Fibroblast of skin of left quadriceps (primary cell): ENCODE measurements around the gene TMEM54.

Experiments used
- DNase-seq, 2 experiments: peaks; one replicate each; pipeline ENCODE4 v3.0.0-alpha.2; 2013; ENCODE audit warnings: low read depth in 2 of 2

TMEM54 gene

GRCh38 chr1:32864375-32865019, 36.7 kb downstream of the TMEM54 start:
- DNase-seq = no peak

DNA sequence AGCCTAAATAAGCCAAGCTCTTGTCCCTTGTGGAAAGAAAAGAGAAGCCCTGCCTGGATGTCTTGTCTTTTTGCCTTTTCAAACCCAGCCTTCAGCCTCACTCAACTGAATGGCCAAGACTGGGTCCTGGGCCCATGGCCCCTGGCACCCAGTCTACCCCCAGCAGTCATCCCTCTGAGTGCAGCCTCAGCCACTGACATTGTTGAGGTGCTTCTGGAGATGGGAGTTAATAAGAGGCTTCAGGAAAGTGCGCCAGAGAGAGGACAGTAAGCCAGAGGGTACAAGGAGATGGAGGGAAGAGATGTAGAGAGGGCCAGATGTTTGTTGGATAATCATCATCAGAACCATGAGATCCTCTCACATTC, 37.3 kb downstream of the TMEM54 start:
- DNase-seq = no peak

DNA sequence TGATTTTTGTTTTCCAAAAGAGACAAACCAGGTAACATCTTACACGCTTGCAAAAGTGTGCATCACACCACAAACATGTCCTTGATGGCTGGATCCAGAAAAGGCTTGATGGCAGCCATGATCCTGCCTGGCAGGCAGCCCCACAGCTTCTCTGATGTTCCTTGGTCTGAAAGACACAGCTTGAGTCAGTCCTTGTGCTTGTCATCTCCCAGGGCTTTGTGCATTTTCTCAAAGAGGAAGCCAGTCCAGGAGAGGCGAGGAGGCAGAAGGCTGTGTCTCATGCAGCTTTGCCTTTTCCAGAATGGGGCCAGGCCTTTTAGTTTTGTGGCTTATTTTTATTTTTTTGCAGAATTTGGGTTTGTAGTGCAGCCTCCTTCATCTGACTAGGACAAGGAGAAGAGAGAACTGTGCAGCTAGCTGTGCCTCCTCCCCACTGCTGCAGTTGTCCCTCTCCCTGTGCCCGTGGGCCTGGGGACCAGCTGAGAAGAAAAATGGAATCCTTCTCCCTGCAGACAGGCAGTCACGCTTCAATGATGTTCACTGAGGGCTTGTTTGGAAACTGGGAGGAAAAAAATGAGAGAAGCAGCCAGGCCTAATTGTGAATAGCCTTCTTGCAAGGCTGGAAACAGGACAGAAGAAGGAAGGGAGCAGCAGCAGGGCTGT, 37.8 kb downstream of the TMEM54 start:
- DNase-seq = no peak

- DNase-seq = no peak
Measured at GRCh38 chr1:32861904-32862695, 39.1 kb downstream of the TMEM54 start.

- no peak for DNase-seq
Measured at GRCh38 chr1:32860566-32860965, 40.6 kb downstream of the TMEM54 start.

DNA sequence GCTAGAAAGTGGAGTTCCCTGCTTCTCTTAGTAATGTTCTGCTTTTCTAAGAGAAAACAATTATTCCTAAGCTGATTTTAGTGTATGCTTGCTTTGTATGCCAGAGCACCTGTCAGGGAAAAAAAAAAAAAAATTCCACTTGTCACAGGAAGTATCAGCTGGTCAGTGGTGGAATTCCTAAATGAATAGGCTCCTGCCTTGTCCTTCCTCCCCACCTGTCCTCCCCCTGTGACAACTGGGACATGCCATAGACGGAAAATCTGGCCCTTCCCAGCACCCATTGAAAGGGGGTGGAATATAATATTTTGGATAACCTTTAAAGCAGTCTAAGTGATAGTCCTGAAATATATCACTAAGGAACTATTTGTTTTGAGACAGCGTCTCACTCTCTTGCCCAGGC, 41.3 kb downstream of the TMEM54 start:
- no peak for DNase-seq

GRCh38 chr1:32858791-32859190, 42.4 kb downstream of the TMEM54 start:
- DNase-seq = no peak

DNA sequence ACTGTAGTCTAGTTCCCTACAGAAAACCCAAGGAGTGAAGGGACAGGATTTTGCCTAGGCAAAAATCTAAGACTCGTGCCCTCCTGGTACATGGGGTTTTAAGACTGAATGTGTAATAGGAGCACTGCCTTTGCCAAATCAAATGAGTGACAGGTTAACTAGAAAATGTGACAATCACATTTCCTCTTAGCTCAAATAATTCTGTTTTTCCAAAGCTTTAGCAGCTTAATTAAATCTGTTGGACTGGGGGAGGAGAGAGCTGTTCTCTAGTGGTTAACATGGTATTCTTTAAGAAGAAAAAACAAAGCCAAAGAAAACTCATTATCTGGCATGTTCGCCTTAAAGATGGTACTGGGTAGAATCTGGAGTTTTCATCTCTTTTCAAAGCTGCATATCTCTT, 43.1 kb downstream of the TMEM54 start:
- DNase-seq = no peak

DNA sequence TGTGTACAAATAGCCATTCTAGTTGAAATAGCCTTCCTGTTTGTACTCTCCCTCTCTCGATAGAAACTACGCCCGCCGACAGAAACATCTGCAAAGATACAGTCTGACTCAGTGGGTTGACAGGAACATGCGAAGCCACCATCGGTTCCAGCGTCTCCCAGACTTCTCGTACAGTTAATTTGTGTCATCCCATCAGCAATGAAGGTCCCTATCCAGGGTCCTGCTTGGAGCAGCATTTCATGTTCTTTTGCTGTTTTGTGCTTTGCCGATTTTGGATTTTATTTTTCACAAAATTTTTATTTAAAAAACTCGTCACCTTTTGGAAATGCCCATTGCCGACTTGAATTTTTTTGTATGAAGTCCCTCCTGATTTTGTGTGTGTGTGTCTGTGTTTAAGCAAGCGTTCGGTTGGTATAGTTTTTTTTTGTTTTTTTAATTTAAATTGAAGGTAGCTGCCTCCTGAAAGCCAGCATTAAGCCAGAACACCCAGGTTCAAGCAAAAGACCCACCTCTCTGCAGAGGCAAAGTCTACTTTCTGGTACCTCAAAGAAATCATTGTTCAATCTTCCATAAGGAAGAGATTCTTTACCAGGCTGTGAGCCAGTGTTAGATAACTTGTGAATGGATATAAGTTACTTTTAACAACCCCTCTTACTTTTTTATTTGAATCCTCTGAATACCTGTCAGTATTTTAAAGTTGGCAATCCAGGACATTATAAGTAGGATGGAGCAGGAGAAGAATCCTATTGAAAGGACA, 45.1 kb downstream of the TMEM54 start:
- DNase-seq = no peak

GRCh38 chr1:32848354-32849063, 52.7 kb downstream of the TMEM54 start:
- no peak for DNase-seq
